OCI-LY3 (cell line): ENCODE results near the gene VPS50.

ENCODE experiments used
- EZH2phosphoT487 ChIP-seq: fragments of 200-600 bp; shearing (Covaris generic); IDR thresholded peaks from 2 replicates; pipeline ENCODE4 v1.6.1; 2018; ENCODE audit warnings: antibody characterized with exemption, mixed run types, low read depth
- TF ChIP-seq, protein P1 (sequence below): fragments of 200-600, 300-600 bp; sonication (generic); IDR thresholded peaks from 2 replicates; pipeline ENCODE4 v1.5.1; 2014; ENCODE audit warnings: antibody characterized with exemption, low read length, low read depth

GRCh38 chr7:93374345-93374940 is 142.3 kb downstream of the VPS50 start:
- TF ChIP-seq, protein P1, sequence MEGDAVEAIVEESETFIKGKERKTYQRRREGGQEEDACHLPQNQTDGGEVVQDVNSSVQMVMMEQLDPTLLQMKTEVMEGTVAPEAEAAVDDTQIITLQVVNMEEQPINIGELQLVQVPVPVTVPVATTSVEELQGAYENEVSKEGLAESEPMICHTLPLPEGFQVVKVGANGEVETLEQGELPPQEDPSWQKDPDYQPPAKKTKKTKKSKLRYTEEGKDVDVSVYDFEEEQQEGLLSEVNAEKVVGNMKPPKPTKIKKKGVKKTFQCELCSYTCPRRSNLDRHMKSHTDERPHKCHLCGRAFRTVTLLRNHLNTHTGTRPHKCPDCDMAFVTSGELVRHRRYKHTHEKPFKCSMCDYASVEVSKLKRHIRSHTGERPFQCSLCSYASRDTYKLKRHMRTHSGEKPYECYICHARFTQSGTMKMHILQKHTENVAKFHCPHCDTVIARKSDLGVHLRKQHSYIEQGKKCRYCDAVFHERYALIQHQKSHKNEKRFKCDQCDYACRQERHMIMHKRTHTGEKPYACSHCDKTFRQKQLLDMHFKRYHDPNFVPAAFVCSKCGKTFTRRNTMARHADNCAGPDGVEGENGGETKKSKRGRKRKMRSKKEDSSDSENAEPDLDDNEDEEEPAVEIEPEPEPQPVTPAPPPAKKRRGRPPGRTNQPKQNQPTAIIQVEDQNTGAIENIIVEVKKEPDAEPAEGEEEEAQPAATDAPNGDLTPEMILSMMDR = peak; percentile 75
- TF ChIP-seq EZH2phosphoT487 = no peak
